Upper lobe of left lung (tissue), 6 donors: ENCODE results near the gene NCAM2. TPM values are rescaled to one million over a fixed set of nuclear protein-coding genes. Genes with fewer than 3 reads are reported as not detected.

Source experiments
- ATAC-seq, 2 donors: fragments of 200-7000 bp; cut with Tn5 transposase; one replicate each; pipeline ENCODE4 v1.9.1; 2022; ENCODE audit warnings: mild to moderate bottlenecking in 2 of 2, moderate library complexity in 2 of 2; ENCODE audit not compliant: low FRiP score in 2 of 2
- DNase-seq, 2 donors: peaks; one replicate each; pipeline ENCODE4 v3.0.0-alpha.2; 2019 to 2020
- H3K27ac ChIP-seq, 4 donors: fragments of 200-600 bp; sonication (generic); one replicate each; pipeline ENCODE4 v1.5.1; 2016 to 2019
- H3K27me3 ChIP-seq, 4 donors: fragments of 200-600 bp; sonication (generic); one replicate each; pipeline ENCODE4 v1.5.1; 2017 to 2019
- H3K36me3 ChIP-seq, 4 donors: fragments of 200-600 bp; sonication (generic); one replicate each; pipeline ENCODE4 v1.5.1; 2016 to 2019
- H3K4me1 ChIP-seq, 4 donors: fragments of 200-600 bp; sonication (generic); one replicate each; pipeline ENCODE4 v1.5.1; 2018 to 2019
- H3K4me3 ChIP-seq, 4 donors: fragments of 200-600 bp; sonication (generic); one replicate each; pipeline ENCODE4 v1.5.1; 2017 to 2019; ENCODE audit warnings: mild to moderate bottlenecking in 2 of 4, moderate library complexity in 1 of 4
- H3K9me3 ChIP-seq, 4 donors: fragments of 200-600 bp; sonication (generic); one replicate each; pipeline ENCODE4 v1.5.1; 2018 to 2019
- EP300 ChIP-seq, 4 donors: sonication (generic); formaldehyde crosslinking; IDR thresholded peaks; one replicate each; pipeline ENCODE4 v1.5.1; 2017; ENCODE audit warnings: antibody characterized with exemption in 4 of 4, control low read depth in 2 of 4
- POLR2A ChIP-seq, 4 donors: fragments of 450-650 bp; IDR thresholded peaks; one replicate each; pipeline ENCODE4 v1.5.1; 2016 to 2017; ENCODE audit warnings: antibody characterized with exemption in 4 of 4, mild to moderate bottlenecking in 2 of 4
- POLR2AphosphoS5 ChIP-seq, 2 donors: sonication (generic); formaldehyde crosslinking; IDR thresholded peaks; one replicate each; pipeline ENCODE4 v1.5.1; 2017; ENCODE audit warnings: antibody characterized with exemption in 2 of 2
- WGBS, 2 donors: methylation state at CpG; one replicate each; pipeline ENCODE4 v1.1.5; 2017 to 2018; 5-methylcytosine and 5-hydroxymethylcytosine counted together
- total RNA-seq, 6 donors: library from RNA; depleted of rRNA in 4 of 6; stranded (reverse); fragments of >200 nt in 4 of 6; gene quantifications; one replicate each; pipeline versions ENCODE4 v1.1.0 to v1.2.1, GENCODE V29; 2016 to 2021
- TF ChIP-seq, protein P1 (sequence below), 6 experiments: fragments of 450-650 bp in 4 of 6; fragments of 200-600 bp in 2 of 6; sonication (generic) in 2 of 6; IDR thresholded peaks; one replicate each; pipeline ENCODE4 v1.5.1; 2016 to 2019; ENCODE audit warnings: antibody characterized with exemption in 6 of 6
- donor health status: DM: no; HTN: no; CAD: no; lungs with moderate emphysema.
- donor health status: DM: no; HTN: yes; CAD: no; lungs with severe emphysema.

NCAM2 gene
- total RNA-seq, 6 donors from 2014 or later = 2.0 to 8.6 (median 2.9) TPM

DNA sequence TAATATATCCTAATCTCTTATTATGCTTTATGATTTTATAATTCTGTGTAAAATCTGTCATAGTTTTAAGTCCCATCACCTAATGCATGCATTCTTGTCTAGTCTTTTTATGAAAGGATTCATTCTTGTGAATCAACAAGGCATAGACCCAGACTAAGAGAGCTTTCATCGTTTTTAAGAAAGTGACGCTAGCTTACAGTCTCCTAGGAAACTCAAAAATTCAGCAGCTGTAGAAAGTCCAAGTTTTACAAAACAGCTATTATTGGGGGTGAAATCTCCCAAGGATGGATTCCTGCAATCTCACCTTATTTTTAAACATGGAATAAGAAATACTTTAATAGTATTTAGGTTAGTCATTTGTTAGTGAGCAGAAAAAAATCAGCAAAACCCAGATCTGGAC, 104.7 kb downstream of the NCAM2 start:
- no peaks in the 10 kb centered on the region for H3K27me3 ChIP-seq
- H3K4me1 ChIP-seq = no peaks in the 10 kb centered on the region
- 49 to 59% methylated on average over 2 of the region's 2 CpGs for WGBS, 2 donors
- H3K36me3 ChIP-seq = no peaks in the 10 kb centered on the region
- ATAC-seq (no peak), DNase-seq (no peak)
- no peaks in the 10 kb centered on the region for H3K9me3 ChIP-seq
- H3K4me3 ChIP-seq = no peak overlapping the region
- TF ChIP-seq POLR2A (IDR thresholded peaks at IDR 0.05) (no peak), EP300 (IDR thresholded peaks at IDR 0.05) (no peak), POLR2AphosphoS5 (IDR thresholded peaks at IDR 0.05) (no peak)
- TF ChIP-seq, protein P1, sequence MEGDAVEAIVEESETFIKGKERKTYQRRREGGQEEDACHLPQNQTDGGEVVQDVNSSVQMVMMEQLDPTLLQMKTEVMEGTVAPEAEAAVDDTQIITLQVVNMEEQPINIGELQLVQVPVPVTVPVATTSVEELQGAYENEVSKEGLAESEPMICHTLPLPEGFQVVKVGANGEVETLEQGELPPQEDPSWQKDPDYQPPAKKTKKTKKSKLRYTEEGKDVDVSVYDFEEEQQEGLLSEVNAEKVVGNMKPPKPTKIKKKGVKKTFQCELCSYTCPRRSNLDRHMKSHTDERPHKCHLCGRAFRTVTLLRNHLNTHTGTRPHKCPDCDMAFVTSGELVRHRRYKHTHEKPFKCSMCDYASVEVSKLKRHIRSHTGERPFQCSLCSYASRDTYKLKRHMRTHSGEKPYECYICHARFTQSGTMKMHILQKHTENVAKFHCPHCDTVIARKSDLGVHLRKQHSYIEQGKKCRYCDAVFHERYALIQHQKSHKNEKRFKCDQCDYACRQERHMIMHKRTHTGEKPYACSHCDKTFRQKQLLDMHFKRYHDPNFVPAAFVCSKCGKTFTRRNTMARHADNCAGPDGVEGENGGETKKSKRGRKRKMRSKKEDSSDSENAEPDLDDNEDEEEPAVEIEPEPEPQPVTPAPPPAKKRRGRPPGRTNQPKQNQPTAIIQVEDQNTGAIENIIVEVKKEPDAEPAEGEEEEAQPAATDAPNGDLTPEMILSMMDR (IDR thresholded peaks at IDR 0.05) = no peak
- H3K27ac ChIP-seq = no peak overlapping the region

DNA sequence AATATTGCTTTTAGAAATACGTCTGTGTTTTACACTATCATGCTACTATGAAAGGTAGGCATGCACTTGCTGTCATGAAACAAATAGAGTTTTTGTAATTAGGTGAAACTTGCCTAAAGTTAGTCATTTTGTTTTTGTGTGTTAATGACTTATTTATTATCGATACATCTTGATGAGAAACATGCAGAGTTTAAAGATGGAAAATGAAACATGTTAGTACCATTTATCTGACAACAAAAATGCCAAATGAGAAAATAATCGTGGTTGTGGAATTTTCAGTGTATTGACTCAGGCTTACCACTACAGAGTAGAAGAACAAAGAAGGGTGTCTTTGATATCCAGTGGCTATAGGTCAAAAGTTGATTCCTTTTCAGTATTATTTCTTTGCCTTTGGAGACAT, 105.5 kb downstream of the NCAM2 start:
- Histone ChIP-seq H3K4me3 (no peak overlapping the region), H3K27ac (no peak overlapping the region), H3K4me1 (no peaks in the 10 kb centered on the region), H3K27me3 (no peaks in the 10 kb centered on the region), H3K9me3 (no peaks in the 10 kb centered on the region), H3K36me3 (no peaks in the 10 kb centered on the region)
- TF ChIP-seq POLR2AphosphoS5 (IDR thresholded peaks at IDR 0.05) (no peak), POLR2A (IDR thresholded peaks at IDR 0.05) (no peak), EP300 (IDR thresholded peaks at IDR 0.05) (no peak)
- TF ChIP-seq, protein P1 (IDR thresholded peaks at IDR 0.05) = no peak
- 64 to 73% methylated on average over 3 of the region's 3 CpGs for WGBS, 2 donors
- ATAC-seq (no peak), DNase-seq (no peak)

- TF ChIP-seq, protein P1 (IDR thresholded peaks at IDR 0.05) = no peak
- TF ChIP-seq POLR2A (IDR thresholded peaks at IDR 0.05) (no peak), EP300 (IDR thresholded peaks at IDR 0.05) (no peak), POLR2AphosphoS5 (IDR thresholded peaks at IDR 0.05) (no peak)
- no peak for DNase-seq
- H3K27me3 ChIP-seq = no peaks in the 10 kb centered on the region
- no peak overlapping the region for H3K4me3 ChIP-seq
- H3K9me3 ChIP-seq = no peaks in the 10 kb centered on the region
- H3K4me1 ChIP-seq = no peaks in the 10 kb centered on the region
- no peak for ATAC-seq
- H3K27ac ChIP-seq = no peak overlapping the region
- WGBS, 2 donors = 68 to 75% methylated on average over 4 of the region's 4 CpGs
- no peaks in the 10 kb centered on the region for H3K36me3 ChIP-seq
These were observed 111.5 kb downstream of the NCAM2 start for GRCh38 chr21:21109736-21110135.

DNA sequence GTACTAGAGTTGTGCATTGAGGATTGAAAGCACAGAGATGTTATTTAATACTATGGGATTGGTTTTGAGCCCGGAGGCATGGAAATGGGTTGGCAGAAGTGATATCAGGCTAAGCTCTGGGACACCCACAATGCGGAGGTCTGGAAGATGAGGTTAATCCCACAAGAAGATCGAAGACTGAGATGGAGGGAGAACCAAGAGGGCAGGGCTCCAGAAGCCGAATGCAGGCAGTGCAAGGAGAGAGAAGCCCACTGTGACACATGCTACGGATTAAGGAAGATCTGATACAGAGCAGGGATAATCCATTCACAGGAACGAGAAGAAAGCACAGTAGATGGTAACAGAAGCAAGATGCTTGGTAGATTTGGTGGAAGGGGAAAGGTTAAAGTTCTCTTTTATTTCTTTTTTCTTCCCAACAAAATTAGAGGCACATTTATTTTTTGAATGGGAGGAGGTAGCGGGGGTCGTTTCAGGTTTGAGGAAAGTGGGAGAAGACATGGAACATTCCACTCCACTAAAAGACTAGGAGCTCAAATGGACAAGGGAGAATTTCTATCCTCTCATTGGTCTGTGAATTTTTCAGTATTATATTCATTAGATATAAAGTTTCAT, 113.2 kb downstream of the NCAM2 start:
- no peak overlapping the region for H3K27ac ChIP-seq
- no peaks in the 10 kb centered on the region for H3K36me3 ChIP-seq
- H3K4me1 ChIP-seq = no peaks in the 10 kb centered on the region
- TF ChIP-seq POLR2A (IDR thresholded peaks at IDR 0.05) = no peak
- no peak for TF ChIP-seq POLR2AphosphoS5 (IDR thresholded peaks at IDR 0.05)
- no peak for TF ChIP-seq EP300 (IDR thresholded peaks at IDR 0.05)
- TF ChIP-seq, protein P1 (IDR thresholded peaks at IDR 0.05) = no peak
- DNase-seq (no peak), ATAC-seq (no peak)
- H3K4me3 ChIP-seq = no peak overlapping the region
- 81 to 85% methylated on average over 8 of the region's 8 CpGs for WGBS, 2 donors
- no peaks in the 10 kb centered on the region for H3K9me3 ChIP-seq
- no peaks in the 10 kb centered on the region for H3K27me3 ChIP-seq

GRCh38 chr21:21114461-21114860, 116.3 kb downstream of the NCAM2 start:
- WGBS, 2 donors = 88 to 93% methylated on average over 4 of the region's 4 CpGs
- no peak for DNase-seq
- no peak for ATAC-seq
- no peaks in the 10 kb centered on the region for H3K9me3 ChIP-seq
- no peak overlapping the region for H3K4me3 ChIP-seq
- TF ChIP-seq EP300 (IDR thresholded peaks at IDR 0.05) (no peak), POLR2AphosphoS5 (IDR thresholded peaks at IDR 0.05) (no peak), POLR2A (IDR thresholded peaks at IDR 0.05) (no peak)
- TF ChIP-seq, protein P1 (IDR thresholded peaks at IDR 0.05) = no peak
- H3K36me3 ChIP-seq = no peaks in the 10 kb centered on the region
- no peaks in the 10 kb centered on the region for H3K4me1 ChIP-seq
- H3K27ac ChIP-seq = no peak overlapping the region
- no peaks in the 10 kb centered on the region for H3K27me3 ChIP-seq
